Measurements from ENCODE around the gene IRF9. TPM values are rescaled to one million over a fixed set of nuclear protein-coding genes. Genes with fewer than 3 reads are reported as not detected.
A peak's percentile ranks its signal among the peaks of the same experiment; 100 is the strongest.

Gene IRF9
- total and polyA plus RNA-seq, 2 donors from 2014 or later: 88.9 to 141 TPM

DNA sequence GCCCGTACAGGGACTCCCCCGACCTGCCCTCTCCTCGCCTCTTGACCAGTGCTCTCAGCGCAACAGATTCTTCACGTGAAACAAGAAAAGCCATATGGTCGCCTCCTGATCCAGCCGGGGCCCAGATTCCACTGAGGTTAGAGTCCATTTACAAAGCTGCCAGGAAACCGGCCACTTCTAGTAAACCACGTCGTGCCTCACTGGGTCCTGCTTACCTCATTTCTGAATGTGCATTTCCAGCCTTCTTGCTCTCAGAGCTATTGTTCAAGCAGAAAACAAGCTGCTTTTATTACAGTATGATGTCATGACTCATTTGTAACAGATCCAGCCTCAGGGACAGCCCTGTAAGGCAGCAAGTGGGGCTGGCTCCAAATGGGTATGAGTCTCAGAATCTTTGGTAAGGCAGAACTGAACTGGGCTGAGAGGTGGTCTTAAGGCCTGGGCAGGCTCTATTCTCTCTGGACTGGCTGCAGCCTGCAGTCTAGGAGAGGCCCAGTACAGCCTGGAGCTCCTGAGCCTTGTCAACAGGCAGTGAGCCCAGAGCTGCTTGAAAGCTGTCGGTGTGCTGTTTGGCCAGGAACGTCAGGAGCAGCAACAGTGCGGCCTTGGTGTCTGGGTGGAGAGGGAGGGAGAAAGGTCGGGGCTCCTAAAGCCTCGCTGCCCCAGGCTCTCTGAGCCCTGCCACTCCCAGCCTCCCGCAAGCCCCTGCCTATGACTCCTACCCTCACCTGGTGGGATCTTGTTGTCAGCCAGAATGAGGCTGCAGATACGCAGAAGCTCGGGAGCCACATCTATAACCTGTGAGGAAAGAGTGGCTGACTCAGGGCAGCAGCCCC is 19.1 kb downstream of the IRF9 start:
- H3K36me3 ChIP-seq (ENCODE audit: control insufficient read depth in 2 of 3, insufficient read depth in 3 of 3, low read length in 3 of 3): peaks cover 0 to 30% (median 22%) of the 10 kb centered on the region in 3 donors
- H3K4me1 ChIP-seq (ENCODE audit: control insufficient read depth in 2 of 3, insufficient read depth in 2 of 3, low read depth in 1 of 3, low read length in 3 of 3): peaks cover 0 to 18% (median 15%) of the 10 kb centered on the region in 3 donors
- FAIRE-seq (peak; percentile 60), DNase-seq (peak in 4 of 5 donors; percentile 68 to 85 (median 78))
- H3K27me3 ChIP-seq (ENCODE audit: control insufficient read depth, insufficient read depth, low read length): no peaks in the 10 kb centered on the region
- intact Hi-C loops (cut with DNase I): no loop called here
- peak overlapping the region; percentile 89 to 92 for H3K27ac ChIP-seq (ENCODE audit: low read depth in 2 of 2, low read length in 2 of 2)
- H3K4me3 ChIP-seq (ENCODE audit: low read length in 3 of 3): no peak overlapping the region
- no peaks in the 10 kb centered on the region for H3K9me3 ChIP-seq (ENCODE audit: control insufficient read depth in 2 of 3, insufficient read depth in 1 of 3, low read length in 3 of 3)
- TF ChIP-seq, protein P1, sequence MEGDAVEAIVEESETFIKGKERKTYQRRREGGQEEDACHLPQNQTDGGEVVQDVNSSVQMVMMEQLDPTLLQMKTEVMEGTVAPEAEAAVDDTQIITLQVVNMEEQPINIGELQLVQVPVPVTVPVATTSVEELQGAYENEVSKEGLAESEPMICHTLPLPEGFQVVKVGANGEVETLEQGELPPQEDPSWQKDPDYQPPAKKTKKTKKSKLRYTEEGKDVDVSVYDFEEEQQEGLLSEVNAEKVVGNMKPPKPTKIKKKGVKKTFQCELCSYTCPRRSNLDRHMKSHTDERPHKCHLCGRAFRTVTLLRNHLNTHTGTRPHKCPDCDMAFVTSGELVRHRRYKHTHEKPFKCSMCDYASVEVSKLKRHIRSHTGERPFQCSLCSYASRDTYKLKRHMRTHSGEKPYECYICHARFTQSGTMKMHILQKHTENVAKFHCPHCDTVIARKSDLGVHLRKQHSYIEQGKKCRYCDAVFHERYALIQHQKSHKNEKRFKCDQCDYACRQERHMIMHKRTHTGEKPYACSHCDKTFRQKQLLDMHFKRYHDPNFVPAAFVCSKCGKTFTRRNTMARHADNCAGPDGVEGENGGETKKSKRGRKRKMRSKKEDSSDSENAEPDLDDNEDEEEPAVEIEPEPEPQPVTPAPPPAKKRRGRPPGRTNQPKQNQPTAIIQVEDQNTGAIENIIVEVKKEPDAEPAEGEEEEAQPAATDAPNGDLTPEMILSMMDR (IDR thresholded peaks at IDR 0.05; ENCODE audit: borderline replicate concordance, extremely low read depth, insufficient read depth): no peak
- peak overlapping the region in 1 of 3 donors; percentile 67 for H3K9ac ChIP-seq (ENCODE audit: low read length in 3 of 3)

DNA sequence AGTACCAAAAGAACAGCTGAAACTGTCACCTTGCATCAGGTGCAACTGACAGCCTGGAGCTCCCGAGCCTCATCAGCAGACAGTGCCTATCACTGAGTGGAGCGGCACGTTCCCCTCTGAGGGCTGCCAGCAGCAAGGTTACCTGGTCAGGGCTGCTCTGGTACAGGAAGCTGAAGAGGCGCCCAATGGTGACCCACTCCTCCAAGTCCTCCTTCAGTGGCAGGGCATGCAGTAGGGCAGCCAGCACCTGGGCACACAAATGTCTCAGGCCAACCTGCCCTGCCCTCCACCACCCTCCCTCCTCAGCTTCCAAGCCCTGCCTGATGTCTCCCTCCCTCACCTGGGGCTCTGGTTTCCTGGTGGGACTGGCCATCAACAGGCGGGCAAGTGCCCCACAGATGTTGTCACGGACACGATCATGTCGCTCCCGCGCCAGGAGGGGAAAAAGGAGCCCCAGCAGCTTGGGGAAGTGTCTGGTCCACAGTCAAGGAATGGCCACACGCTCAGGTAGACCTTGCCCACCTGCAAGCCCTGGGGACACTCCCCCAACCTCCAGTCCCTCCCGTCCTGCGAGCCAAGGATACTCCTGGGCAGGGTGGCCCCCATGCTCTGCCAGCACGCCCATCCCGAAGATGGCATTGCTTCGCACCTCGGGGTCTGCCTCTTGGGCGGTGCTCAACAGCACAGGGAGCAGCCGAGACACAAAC is 20.5 kb downstream of the IRF9 start:
- H3K27me3 ChIP-seq (ENCODE audit: control insufficient read depth, insufficient read depth, low read length): no peaks in the 10 kb centered on the region
- TF ChIP-seq, protein P1 (IDR thresholded peaks at IDR 0.05; ENCODE audit: borderline replicate concordance, extremely low read depth, insufficient read depth): no peak
- H3K4me3 ChIP-seq (ENCODE audit: low read length in 3 of 3): no peak overlapping the region
- peaks cover 0 to 43% (median 27%) of the 10 kb centered on the region in 3 donors for H3K36me3 ChIP-seq (ENCODE audit: control insufficient read depth in 2 of 3, insufficient read depth in 3 of 3, low read length in 3 of 3)
- DNase-seq (peak in 1 of 5 donors; percentile 72), FAIRE-seq (no peak)
- intact Hi-C loops (cut with DNase I): no loop called here
- peak overlapping the region; percentile 39 to 92 for H3K27ac ChIP-seq (ENCODE audit: low read depth in 2 of 2, low read length in 2 of 2)
- H3K4me1 ChIP-seq (ENCODE audit: control insufficient read depth in 2 of 3, insufficient read depth in 2 of 3, low read depth in 1 of 3, low read length in 3 of 3): peaks cover 0 to 18% (median 15%) of the 10 kb centered on the region in 3 donors
- H3K9me3 ChIP-seq (ENCODE audit: control insufficient read depth in 2 of 3, insufficient read depth in 1 of 3, low read length in 3 of 3): no peaks in the 10 kb centered on the region
- H3K9ac ChIP-seq (ENCODE audit: low read length in 3 of 3): no peak overlapping the region

DNA sequence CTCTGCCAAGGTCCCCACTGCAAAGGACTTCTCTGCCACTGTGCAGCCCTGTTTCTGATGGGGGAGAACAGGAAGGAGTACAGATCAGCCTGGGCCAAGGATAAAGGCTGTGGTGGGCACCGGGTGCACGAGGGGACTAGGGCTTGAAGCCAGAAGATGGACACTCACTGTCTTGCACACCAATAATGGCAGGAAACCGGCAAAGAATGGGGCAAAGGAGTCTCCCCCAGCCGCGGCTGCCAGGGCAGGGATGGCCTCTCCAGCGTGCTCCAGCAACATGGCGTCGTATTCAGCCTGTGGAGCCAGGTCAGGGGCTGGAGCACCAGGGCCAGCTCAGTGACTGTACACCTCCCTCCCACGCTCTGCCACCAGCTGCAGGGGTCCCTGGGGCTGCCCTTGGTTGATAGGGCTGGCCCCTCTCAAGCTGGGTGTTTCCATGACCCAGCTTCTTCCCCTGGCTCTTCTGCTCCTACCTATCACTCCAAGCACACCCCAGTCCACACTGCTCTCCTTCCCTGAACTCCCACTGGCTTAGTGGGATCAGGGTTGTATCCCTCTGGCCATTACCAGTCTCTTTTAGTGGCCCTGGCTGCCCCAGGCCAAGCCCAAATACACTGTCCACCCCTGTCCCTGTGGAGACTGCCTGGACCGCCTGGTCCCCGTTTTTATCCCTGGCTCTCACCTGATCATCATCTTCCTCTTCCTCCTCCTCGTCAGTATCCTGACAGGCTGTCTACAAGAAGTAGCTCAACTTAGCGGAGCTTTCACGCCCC is 21.2 kb downstream of the IRF9 start:
- Histone ChIP-seq H3K4me1 (ENCODE audit: control insufficient read depth in 2 of 3, insufficient read depth in 2 of 3, low read depth in 1 of 3, low read length in 3 of 3) (peaks cover 0 to 18% (median 15%) of the 10 kb centered on the region in 3 donors), H3K27ac (ENCODE audit: low read depth in 2 of 2, low read length in 2 of 2) (no peak overlapping the region), H3K9me3 (ENCODE audit: control insufficient read depth in 2 of 3, insufficient read depth in 1 of 3, low read length in 3 of 3) (no peaks in the 10 kb centered on the region), H3K4me3 (ENCODE audit: low read length in 3 of 3) (no peak overlapping the region), H3K27me3 (ENCODE audit: control insufficient read depth, insufficient read depth, low read length) (no peaks in the 10 kb centered on the region), H3K36me3 (ENCODE audit: control insufficient read depth in 2 of 3, insufficient read depth in 3 of 3, low read length in 3 of 3) (peaks cover 0 to 45% (median 27%) of the 10 kb centered on the region in 3 donors), H3K9ac (ENCODE audit: low read length in 3 of 3) (no peak overlapping the region)
- FAIRE-seq (no peak), DNase-seq (peak in 1 of 5 donors; percentile 64)
- intact Hi-C loops (cut with DNase I): no loop called here
- TF ChIP-seq, protein P1 (IDR thresholded peaks at IDR 0.05; ENCODE audit: borderline replicate concordance, extremely low read depth, insufficient read depth): no peak
